SK-N-MC (cell line): ENCODE measurements around the gene SLC26A5.

Experiments used
- EZH2 ChIP-seq: fragments of 200-600 bp; sonication (generic); IDR thresholded peaks from one replicate; pipeline ENCODE4 v1.6.1; 2017; ENCODE audit warnings: antibody characterized with exemption
- FOXP2 ChIP-seq: optimal IDR thresholded peaks from 2 replicates; pipeline ENCODE3; 2011; ENCODE audit warnings: mild to moderate bottlenecking, moderate library complexity; ENCODE audit not compliant: insufficient read depth; ENCODE audit errors: extremely low read length, control extremely low read depth
- POLR2AphosphoS5 ChIP-seq: IDR thresholded peaks from 2 replicates; pipeline ENCODE4 v1.6.1; 2012; ENCODE audit warnings: mild to moderate bottlenecking, low read depth, low read length, borderline replicate concordance

- TF ChIP-seq EZH2 (no peak), POLR2AphosphoS5 (no peak), FOXP2 (no peak)
Measured at GRCh38 chr7:103418241-103418640, 27.8 kb downstream of the SLC26A5 start.
